HCT116 (cell line): ENCODE results near the gene MAST4. TPM values are rescaled to one million over a fixed set of nuclear protein-coding genes. Genes with fewer than 3 reads are reported as not detected.

Source experiments
- ATAC-seq: fragments of 200-7000 bp; cut with Tn5 transposase; 2 replicates; pipeline ENCODE4 v1.9.1; 2020; ENCODE audit warnings: mild to moderate bottlenecking, moderate library complexity
- BruUV-seq: library from RNA; stranded (reverse); fragments of 400-500 nt; replicated peaks from 2 replicates; lab custom pipeline; 2021; lab: Mats Ljungman, UMichigan
- CTCF ChIA-PET: fragments of 300-600 bp; sonication (Branson Sonifier 250); formaldehyde crosslinking; loops from one replicate; lab custom pipeline; 2021; ENCODE audit warnings: antibody characterized with exemption; lab: Charles Lee
- POLR2A ChIA-PET: fragments of 300-600, 350-600 bp; sonication (Branson Sonifier 250); formaldehyde crosslinking; loops from one replicate; lab custom pipeline; 2021; ENCODE audit warnings: antibody characterized with exemption; lab: Charles Lee
- RAD21 ChIA-PET, 2 experiments: fragments of 300-600 bp; sonication (Branson Sonifier 250); formaldehyde crosslinking; loops; one replicate each; lab custom pipeline; 2023; ENCODE audit warnings: low total read pairs in 2 of 2; ENCODE audit not compliant: uncharacterized antibody in 2 of 2, unreplicated experiment in 2 of 2, low non-redundant PET in 1 of 2; lab: Charles Lee
- DNase-seq: peaks from one replicate; pipeline ENCODE4 v3.0.0-alpha.2; 2010; ENCODE audit warnings: low read depth, low spot score
- H2AFZ ChIP-seq: fragments of 200-600 bp; shearing (Covaris generic), sonication (generic); 2 replicates; pipeline ENCODE4 v1.6.1; 2017; ENCODE audit warnings: low read depth, mixed run types, mixed read lengths, antibody characterized with exemption, low read length; ENCODE audit not compliant: poor library complexity, severe bottlenecking
- H3K27ac ChIP-seq: 2 replicates; pipeline ENCODE4 v1.5.1; 2012; ENCODE audit warnings: low read depth, low read length
- H3K27me3 ChIP-seq: fragments of 200-600 bp; sonication (generic); 2 replicates; pipeline ENCODE4 v1.6.1; 2016; ENCODE audit warnings: mixed run types, low read length, mixed read lengths; ENCODE audit not compliant: insufficient read depth
- H3K36me3 ChIP-seq, 2 experiments: fragments of 200-500 bp in 1 of 2; fragments of 200-600 bp in 1 of 2; sonication (Bioruptor generic) in 1 of 2; sonication (generic) in 1 of 2; 2 replicates each; pipeline versions ENCODE4 v1.5.1 to v1.6.1; 2014 to 2016; ENCODE audit warnings: low read length in 2 of 2, inconsistent platforms in 1 of 2, mixed read lengths in 1 of 2, mixed run types in 1 of 2; ENCODE audit not compliant: insufficient read depth in 2 of 2, control insufficient read depth in 1 of 2
- H3K4me1 ChIP-seq, 2 experiments: fragments of 200-600 bp in 1 of 2; sonication (generic) in 1 of 2; 2 replicates each; pipeline versions ENCODE4 v1.5.1 to v1.6.1; 2012 to 2017; ENCODE audit warnings: low read length in 2 of 2, inconsistent platforms in 1 of 2, mild to moderate bottlenecking in 1 of 2, mixed read lengths in 1 of 2, mixed run types in 1 of 2, moderate library complexity in 1 of 2; ENCODE audit not compliant: insufficient read depth in 2 of 2, control insufficient read depth in 1 of 2
- H3K4me2 ChIP-seq: fragments of 200-600 bp; sonication (generic); 2 replicates; pipeline ENCODE4 v1.6.1; 2017; ENCODE audit warnings: mixed run types, low read length, mixed read lengths
- H3K4me3 ChIP-seq, 2 experiments: fragments of 200-600 bp in 1 of 2; sonication (generic) in 1 of 2; replicated peaks in 1 of 2; 2 replicates each; pipeline ENCODE4 v1.5.1; 2011 to 2016; ENCODE audit warnings: low read length in 2 of 2, control low read depth in 1 of 2, low read depth in 1 of 2, mild to moderate bottlenecking in 1 of 2, mixed read lengths in 1 of 2, mixed run types in 1 of 2
- H3K79me2 ChIP-seq: fragments of 200-600 bp; sonication (generic); 2 replicates; pipeline ENCODE4 v1.6.1; 2017; ENCODE audit warnings: mild to moderate bottlenecking, mixed run types, low read length, moderate library complexity, mixed read lengths; ENCODE audit not compliant: insufficient read depth
- H3K9ac ChIP-seq: fragments of 200-600 bp; sonication (generic); 2 replicates; pipeline ENCODE4 v1.6.1; 2016; ENCODE audit warnings: low read length, mixed read lengths
- H3K9me2 ChIP-seq: fragments of 200-600 bp; sonication (generic), shearing (Covaris generic); 2 replicates; pipeline ENCODE4 v1.6.1; 2017; ENCODE audit warnings: mixed run types, mild to moderate bottlenecking, moderate library complexity; ENCODE audit not compliant: insufficient read depth
- H3K9me3 ChIP-seq, 2 experiments: fragments of 200-500 bp in 1 of 2; fragments of 200-600 bp in 1 of 2; sonication (Bioruptor generic) in 1 of 2; sonication (generic) in 1 of 2; 2 replicates each; pipeline ENCODE4 v1.6.1; 2014 to 2017; ENCODE audit warnings: low read length in 2 of 2, mixed read lengths in 2 of 2, inconsistent platforms in 1 of 2, low read depth in 1 of 2, mild to moderate bottlenecking in 1 of 2, mixed run types in 1 of 2, moderate library complexity in 1 of 2; ENCODE audit not compliant: control insufficient read depth in 1 of 2, insufficient read depth in 1 of 2
- H4K20me1 ChIP-seq: fragments of 200-600 bp; sonication (generic), shearing (Covaris generic); 2 replicates; pipeline ENCODE4 v1.6.1; 2017; ENCODE audit warnings: mixed run types, mild to moderate bottlenecking, moderate library complexity; ENCODE audit not compliant: insufficient read depth
- CTCF ChIP-seq, 3 experiments: fragments of 200-600 bp in 1 of 3; sonication (generic) in 1 of 3; IDR thresholded peaks in 2 of 3; conservative IDR thresholded peaks in 1 of 3; 2 replicates each; pipeline ENCODE4 v1.5.1; 2012 to 2017; ENCODE audit warnings: low read depth in 2 of 3, low read length in 2 of 3, antibody characterized with exemption in 1 of 3, borderline replicate concordance in 1 of 3, control low read depth in 1 of 3, mild to moderate bottlenecking in 1 of 3, mixed read lengths in 1 of 3, mixed run types in 1 of 3, moderate library complexity in 1 of 3; ENCODE audit not compliant: insufficient read depth in 1 of 3
- FOSL1 ChIP-seq: IDR thresholded peaks from 2 replicates; pipeline ENCODE4 v1.6.1; 2012; ENCODE audit warnings: low read depth
- POLR2A ChIP-seq: IDR thresholded peaks from 2 replicates; pipeline ENCODE4 v1.7.0; 2011; ENCODE audit warnings: borderline replicate concordance; ENCODE audit not compliant: insufficient read depth, insufficient read length; ENCODE audit errors: extremely low read depth
- POLR2AphosphoS5 ChIP-seq: IDR thresholded peaks from 2 replicates; pipeline ENCODE4 v1.6.1; 2011; ENCODE audit warnings: mild to moderate bottlenecking, low read depth, low read length, moderate library complexity
- SP1 ChIP-seq: IDR thresholded peaks from 2 replicates; pipeline ENCODE4 v1.6.1; 2012; ENCODE audit warnings: low read depth
- SRF ChIP-seq: IDR thresholded peaks from 2 replicates; pipeline ENCODE4 v1.6.1; 2012; ENCODE audit warnings: low read depth
- ZBTB33 ChIP-seq: IDR thresholded peaks from 2 replicates; pipeline ENCODE4 v1.6.1; 2011; ENCODE audit warnings: mild to moderate bottlenecking, low read length, moderate library complexity; ENCODE audit not compliant: insufficient replicate concordance; ENCODE audit errors: extremely low read depth
- ZFX ChIP-seq: fragments of 450-650 bp; IDR thresholded peaks from 2 replicates; pipeline ENCODE4 v1.6.1; 2017
- intact Hi-C: fragments of 100-400 bp; cut with micrococcal nuclease; formaldehyde crosslinking; loops from 2 replicates; pipeline ENCODE4 v1.10.0; 2022
- total RNA-seq: library from RNA; stranded (reverse); gene quantifications from one replicate; pipeline ENCODE4 v1.2.1, GENCODE V29; 2021; ENCODE audit not compliant: unreplicated experiment

Gene MAST4
- total RNA-seq, 1 experiment from 2014 or later, result 1.1 TPM

- Histone ChIP-seq H3K36me3 (no peaks in the 10 kb centered on the region), H3K4me2 (no peak overlapping the region), H3K27ac (no peak overlapping the region), H3K9me3 (no peaks in the 10 kb centered on the region), H3K4me3 (no peak overlapping the region), H3K9ac (no peak overlapping the region), H3K79me2 (no peaks in the 10 kb centered on the region), H3K27me3 (peaks cover 74% of the 10 kb centered on the region), H4K20me1 (no peaks in the 10 kb centered on the region), H3K9me2 (no peaks in the 10 kb centered on the region), H2AFZ (no peak overlapping the region), H3K4me1 (no peaks in the 10 kb centered on the region)
- intact Hi-C loops, result no loop called here
- ChIA-PET POLR2A (no interaction called here), RAD21 (no interaction called here), CTCF (no interaction called here)
- no peak for DNase-seq
- TF ChIP-seq SP1, result no peak
- TF ChIP-seq FOSL1, result no peak
- no peak for TF ChIP-seq ZBTB33
- no peak for TF ChIP-seq POLR2A
- TF ChIP-seq ZFX, result no peak
- TF ChIP-seq POLR2AphosphoS5, result no peak
- BruUV-seq, result no TSS peak
- no peak for ATAC-seq
Observed at GRCh38 chr5:66982470-66982869, 386.3 kb downstream of the MAST4 start.

GRCh38 chr5:66985417-66985816 is 389.2 kb downstream of the MAST4 start:
- CTCF ChIA-PET, result no interaction called here
- no peaks in the 10 kb centered on the region for H3K36me3 ChIP-seq
- intact Hi-C loops, result loop anchor here (5.0 kb wide), 1 partner anchor 222 kb away; no protein-coding TSS in a partner anchor
- no peaks in the 10 kb centered on the region for H3K9me3 ChIP-seq
- H3K4me1 ChIP-seq, result no peaks in the 10 kb centered on the region
- no peaks in the 10 kb centered on the region for H3K79me2 ChIP-seq
- peaks cover 64% of the 10 kb centered on the region for H3K27me3 ChIP-seq
- no peaks in the 10 kb centered on the region for H3K9me2 ChIP-seq
- no peak for TF ChIP-seq SRF
- no peak for TF ChIP-seq CTCF (IDR thresholded peaks at IDR 0.05 in 2 of 3, conservative IDR thresholded peaks at IDR 0.05 in 1 of 3; ENCODE audit: borderline replicate concordance in 1 of 3, insufficient read depth in 1 of 3, low read depth in 2 of 3, low read length in 2 of 3)
- RAD21 ChIA-PET, result no interaction called here
- POLR2A ChIA-PET, result no interaction called here
- no peak overlapping the region for H3K9ac ChIP-seq
- no peak overlapping the region for H2AFZ ChIP-seq
- BruUV-seq, result no TSS peak
- no peak for DNase-seq
- no peak overlapping the region for H3K4me2 ChIP-seq
- no peaks in the 10 kb centered on the region for H4K20me1 ChIP-seq
- ATAC-seq, result no peak
- no peak overlapping the region for H3K27ac ChIP-seq
- H3K4me3 ChIP-seq, result no peak overlapping the region
